Tibial nerve (tissue), 4 donors: Measurements from ENCODE around the gene TTL. TPM values are rescaled to one million over a fixed set of nuclear protein-coding genes. Genes with fewer than 3 reads are reported as not detected.
"Not testable (repeated sequence)": the region's sequence is repeated elsewhere in the genome, so short reads cannot be mapped to it uniquely, and the experiment has no call there.

Experiments
- DNase-seq, 2 donors: peaks; one replicate each; pipeline ENCODE4 v3.0.0-alpha.2; 2019; ENCODE audit warnings: low spot score in 2 of 2
- H3K27ac ChIP-seq, 4 donors: fragments of 200-600 bp; sonication (generic) in 3 of 4; one replicate each; pipeline ENCODE4 v1.5.1; 2017 to 2019; ENCODE audit warnings: mild to moderate bottlenecking in 1 of 4
- H3K27me3 ChIP-seq, 2 donors: fragments of 200-600 bp; sonication (generic) in 1 of 2; one replicate each; pipeline versions ENCODE4 v1.5.1 to v1.6.0; 2017 to 2019
- H3K36me3 ChIP-seq, 3 donors: fragments of 200-600 bp; sonication (generic); one replicate each; pipeline ENCODE4 v1.5.1; 2018 to 2019
- H3K4me1 ChIP-seq, 4 donors: fragments of 200-600 bp; sonication (generic) in 3 of 4; one replicate each; pipeline ENCODE4 v1.5.1; 2017 to 2019
- H3K4me3 ChIP-seq, 4 donors: fragments of 200-600 bp; sonication (generic) in 3 of 4; one replicate each; pipeline ENCODE4 v1.5.1; 2017 to 2019; ENCODE audit warnings: mild to moderate bottlenecking in 1 of 4, moderate library complexity in 1 of 4
- H3K9me3 ChIP-seq, 4 donors: fragments of 200-600 bp; sonication (generic) in 3 of 4; one replicate each; pipeline ENCODE4 v1.5.1; 2017 to 2019
- CTCF ChIP-seq, 5 experiments: fragments of 200-600 bp in 3 of 5; fragments of 450-650 bp in 2 of 5; sonication (generic) in 3 of 5; IDR thresholded peaks; one replicate each; pipeline ENCODE4 v1.5.1; 2016 to 2019; ENCODE audit warnings: antibody characterized with exemption in 5 of 5, mild to moderate bottlenecking in 3 of 5, moderate library complexity in 2 of 5
- EP300 ChIP-seq, 2 donors: sonication (generic); formaldehyde crosslinking; IDR thresholded peaks; one replicate each; pipeline ENCODE4 v1.6.1; 2017; ENCODE audit warnings: antibody characterized with exemption in 2 of 2, mild to moderate bottlenecking in 1 of 2
- POLR2A ChIP-seq, 2 donors: fragments of 450-650 bp; IDR thresholded peaks; one replicate each; pipeline ENCODE4 v1.6.1; 2017; ENCODE audit warnings: antibody characterized with exemption in 2 of 2, mild to moderate bottlenecking in 2 of 2, moderate library complexity in 2 of 2
- WGBS, 2 donors: methylation state at CpG; one replicate each; pipeline ENCODE4 v1.1.5; 2018; 5-methylcytosine and 5-hydroxymethylcytosine counted together
- total RNA-seq, 4 donors: library from RNA; depleted of rRNA; stranded (reverse); fragments of >200 nt; gene quantifications; one replicate each; pipeline ENCODE4 v1.1.0, GENCODE V29; 2016

The TTL gene
- total RNA-seq, 4 donors from 2014 or later: 11.8 to 27.8 (median 23.3) TPM

DNA sequence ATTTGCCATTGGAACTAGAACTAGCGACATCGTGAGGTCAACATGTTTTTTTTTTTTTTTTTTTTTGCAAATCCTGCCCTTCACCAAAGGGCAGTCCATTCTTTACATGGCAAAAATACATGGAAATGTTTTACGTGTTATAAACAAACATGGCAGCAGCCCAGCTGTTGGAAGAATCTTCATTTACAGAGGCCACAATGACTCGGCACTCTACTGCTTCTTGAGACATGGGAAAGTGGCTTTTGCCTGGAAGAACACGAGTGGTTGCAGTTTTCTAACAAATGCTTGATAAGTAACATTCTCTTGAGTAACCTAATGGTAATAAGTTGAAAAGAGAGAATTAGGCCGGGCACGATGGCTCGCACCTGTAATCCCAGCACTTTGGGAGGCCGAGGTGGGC, 37.5 kb downstream of the TTL start:
- Histone ChIP-seq H3K4me3 (no peak overlapping the region), H3K27me3 (no peaks in the 10 kb centered on the region), H3K9me3 (peaks cover 0 to 11% (median 0%) of the 10 kb centered on the region in 4 donors), H3K4me1 (no peaks in the 10 kb centered on the region), H3K27ac (no peak overlapping the region), H3K36me3 (peaks cover 0 to 93% (median 2%) of the 10 kb centered on the region in 3 donors)
- TF ChIP-seq EP300 (IDR thresholded peaks at IDR 0.05): no peak
- TF ChIP-seq CTCF (IDR thresholded peaks at IDR 0.05): no peak
- no peak for TF ChIP-seq POLR2A (IDR thresholded peaks at IDR 0.05)
- 84 to 96% methylated on average over 9 of the region's 9 CpGs for WGBS, 2 donors
- DNase-seq: no peak

GRCh38 chr2:112520234-112520783, 38.4 kb downstream of the TTL start:
- no peak for TF ChIP-seq EP300 (IDR thresholded peaks at IDR 0.05)
- Histone ChIP-seq H3K27me3 (no peaks in the 10 kb centered on the region), H3K9me3 (peaks cover 0 to 5% (median 0%) of the 10 kb centered on the region in 4 donors), H3K36me3 (peaks cover 0 to 85% (median 2%) of the 10 kb centered on the region in 3 donors), H3K27ac (no peak overlapping the region), H3K4me1 (no peaks in the 10 kb centered on the region), H3K4me3 (no peak overlapping the region)
- WGBS, 2 donors: 90 to 93% methylated on average over 7 of the region's 7 CpGs
- DNase-seq: no peak

DNA sequence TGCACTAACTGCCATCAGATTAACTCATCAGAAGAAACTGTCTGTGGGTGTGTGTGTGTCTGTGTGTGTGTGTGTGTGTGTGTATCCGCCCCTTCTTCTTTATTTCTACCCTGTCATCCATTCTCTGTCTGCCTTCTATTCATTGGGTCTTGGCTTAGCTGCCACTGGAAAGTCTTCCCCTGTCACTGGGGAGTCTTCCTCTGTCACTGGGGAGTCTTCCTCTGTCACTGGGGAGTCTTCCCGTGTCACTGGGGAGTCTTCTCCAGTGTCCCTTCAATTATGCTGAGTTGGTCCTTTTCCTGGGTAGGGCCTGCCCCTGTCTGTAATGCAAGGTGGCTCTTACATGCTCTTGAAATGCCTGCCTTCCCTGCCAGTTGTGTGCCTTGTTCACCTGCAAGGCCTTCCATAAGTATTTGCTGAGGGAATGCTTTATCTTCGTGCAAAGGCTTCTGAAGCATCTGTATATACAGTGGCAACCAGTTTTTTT, 41.4 kb downstream of the TTL start:
- no peak for TF ChIP-seq EP300 (IDR thresholded peaks at IDR 0.05)
- no peak for TF ChIP-seq POLR2A (IDR thresholded peaks at IDR 0.05)
- TF ChIP-seq CTCF (IDR thresholded peaks at IDR 0.05): no peak
- no peaks in the 10 kb centered on the region for H3K4me1 ChIP-seq
- WGBS, 2 donors: 94% methylated on average over 3 of the region's 3 CpGs
- H3K27ac ChIP-seq: no peak overlapping the region
- no peak overlapping the region for H3K4me3 ChIP-seq
- H3K27me3 ChIP-seq: no peaks in the 10 kb centered on the region
- no peak for DNase-seq
- no peaks in the 10 kb centered on the region for H3K9me3 ChIP-seq
- H3K36me3 ChIP-seq: peaks cover 0 to 70% (median 2%) of the 10 kb centered on the region in 3 donors

DNA sequence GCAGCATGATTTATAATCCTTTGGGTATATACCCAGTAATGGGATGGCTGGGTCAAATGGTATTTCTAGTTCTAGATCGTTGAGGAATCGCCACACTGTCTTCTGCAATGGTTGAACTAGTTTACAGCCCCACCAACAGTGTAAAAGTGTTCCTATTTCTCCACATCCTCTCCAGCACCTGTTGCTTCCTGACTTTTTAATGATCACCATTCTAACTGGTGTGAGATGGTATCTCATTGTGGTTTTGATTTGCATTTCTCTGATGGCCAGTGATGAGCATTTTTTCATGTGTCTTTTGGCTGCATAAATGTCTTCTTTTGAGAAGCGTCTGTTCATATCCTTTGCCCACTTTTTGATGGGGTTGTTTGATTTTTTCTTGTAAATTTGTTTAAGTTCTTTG, 42.3 kb downstream of the TTL start:
- WGBS, 2 donors: 94 to 99% methylated on average over 3 of the region's 3 CpGs
- not testable (repeated sequence) for H3K27ac ChIP-seq, H3K9me3 ChIP-seq, H3K4me1 ChIP-seq, H3K4me3 ChIP-seq, DNase-seq, H3K27me3 ChIP-seq
- peaks cover 0 to 70% (median 2%) of the 10 kb centered on the region in 3 donors for H3K36me3 ChIP-seq

DNA sequence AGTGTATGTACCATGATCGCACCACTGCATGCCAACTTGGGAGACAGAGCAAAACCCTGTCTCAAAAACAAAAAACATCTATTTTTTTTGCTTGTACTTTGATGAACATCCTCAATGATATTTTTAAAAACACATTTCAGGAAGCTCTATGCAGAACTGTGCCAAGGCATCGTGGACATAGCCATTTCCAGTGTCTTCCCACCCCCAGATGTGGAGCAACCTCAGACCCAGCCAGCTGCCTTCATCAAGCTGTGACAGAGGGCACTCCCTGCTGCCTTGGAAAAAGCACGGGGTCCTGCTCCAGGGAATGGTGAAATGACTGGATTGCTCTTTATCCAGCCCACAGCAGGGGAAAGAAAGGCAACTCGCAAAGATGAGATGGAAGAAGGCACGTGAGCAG, 46.6 kb downstream of the TTL start:
- no peak overlapping the region for H3K27ac ChIP-seq
- TF ChIP-seq EP300 (IDR thresholded peaks at IDR 0.05): no peak
- TF ChIP-seq POLR2A (IDR thresholded peaks at IDR 0.05): no peak
- no peak for TF ChIP-seq CTCF (IDR thresholded peaks at IDR 0.05)
- no peak overlapping the region for H3K4me3 ChIP-seq
- WGBS, 2 donors: 61 to 62% methylated on average over 5 of the region's 5 CpGs
- H3K36me3 ChIP-seq: peaks cover 0 to 68% (median 0%) of the 10 kb centered on the region in 3 donors
- no peaks in the 10 kb centered on the region for H3K27me3 ChIP-seq
- no peaks in the 10 kb centered on the region for H3K4me1 ChIP-seq
- H3K9me3 ChIP-seq: no peaks in the 10 kb centered on the region
- no peak for DNase-seq

DNA sequence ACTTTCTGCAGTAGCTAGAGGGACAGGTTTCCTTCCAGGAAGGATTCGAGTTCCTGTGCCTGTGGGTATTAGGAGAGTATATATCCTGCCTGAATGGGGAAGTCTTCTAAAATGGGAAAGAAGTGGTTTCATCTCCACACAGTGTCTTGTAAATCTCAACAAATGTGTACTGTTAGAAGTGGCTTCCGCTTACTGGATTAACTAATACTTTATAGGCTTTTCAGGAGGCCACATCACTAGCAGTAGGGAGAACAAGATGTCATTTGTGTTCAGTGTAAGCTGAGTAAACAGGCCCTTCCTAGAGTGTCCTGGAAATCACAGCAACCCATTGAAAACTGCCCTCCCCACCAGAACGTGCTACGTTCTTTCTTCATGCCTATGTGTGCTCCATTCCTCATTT, 47.8 kb downstream of the TTL start:
- Histone ChIP-seq H3K4me1 (no peaks in the 10 kb centered on the region), H3K27ac (no peak overlapping the region), H3K4me3 (no peak overlapping the region), H3K27me3 (no peaks in the 10 kb centered on the region), H3K9me3 (no peaks in the 10 kb centered on the region), H3K36me3 (peaks cover 0 to 62% (median 0%) of the 10 kb centered on the region in 3 donors)
- no peak for DNase-seq
- no peak for TF ChIP-seq POLR2A (IDR thresholded peaks at IDR 0.05)
- no peak for TF ChIP-seq CTCF (IDR thresholded peaks at IDR 0.05)
- no peak for TF ChIP-seq EP300 (IDR thresholded peaks at IDR 0.05)
- WGBS, 2 donors: 44 to 58% methylated on average over 4 of the region's 4 CpGs
